ENCODE measurements around the gene USP30. TPM values are rescaled to one million over a fixed set of nuclear protein-coding genes. Genes with fewer than 3 reads are reported as not detected.
"Not testable (repeated sequence)": the region's sequence is repeated elsewhere in the genome, so short reads cannot be mapped to it uniquely, and the experiment has no call there.

USP30 gene
- total RNA-seq, result 6.8 and 7.3 TPM in 2 replicates

DNA sequence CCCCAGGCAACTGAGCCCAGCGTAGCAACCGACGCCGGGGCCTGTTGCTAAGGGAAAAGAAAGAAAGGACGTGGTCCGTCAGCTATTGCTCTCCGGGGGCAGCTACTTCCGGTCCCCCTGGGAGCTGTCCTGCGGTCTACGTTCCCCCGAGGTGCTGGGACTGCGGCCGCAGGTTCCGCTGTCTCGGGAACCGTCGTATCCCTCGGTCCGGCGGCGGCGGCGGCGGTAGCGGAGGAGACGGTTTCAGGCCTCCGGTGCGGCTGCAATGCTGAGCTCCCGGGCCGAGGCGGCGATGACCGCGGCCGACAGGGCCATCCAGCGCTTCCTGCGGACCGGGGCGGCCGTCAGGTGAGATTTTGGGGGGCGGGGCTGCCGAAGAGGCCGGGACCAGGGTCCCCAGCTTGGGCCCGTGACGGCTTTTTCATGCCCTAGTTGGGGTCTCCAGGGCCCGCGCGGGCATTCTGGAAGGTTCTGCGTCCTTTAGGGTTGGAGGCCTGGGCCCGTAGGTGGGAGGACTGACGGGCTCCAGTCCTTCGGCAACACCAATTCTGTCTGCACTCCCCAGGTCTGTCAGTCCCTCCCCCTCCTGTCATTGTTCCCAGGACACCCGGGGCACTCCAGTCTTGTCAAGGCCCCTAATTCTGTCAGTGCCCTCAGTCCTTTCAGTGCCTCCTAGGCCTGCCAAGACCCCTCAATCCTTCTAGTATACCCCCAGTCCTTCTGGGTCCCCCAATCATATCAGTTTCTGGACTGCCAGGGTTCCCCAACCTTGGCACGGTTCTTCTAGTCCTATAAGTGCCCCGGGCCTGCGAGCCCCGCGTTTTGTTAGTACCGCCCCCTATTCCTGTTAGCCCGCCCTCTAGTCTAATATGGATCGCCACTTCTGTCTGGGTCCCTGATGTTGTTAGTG is at the start of gene USP30:
USP30 (plus strand) TSS at position 163 of the 910 bp plus-strand sequence; CDS start at position 266, 103 bp downstream.
- Mint-ChIP-seq H3K27ac (peak within 1 kb of the TSS; percentile 98), H3K4me3 (ENCODE audit: low read depth) (peak within 1 kb of the TSS; percentile 96), H3K27me3 (ENCODE audit: low read depth) (no peaks in the 10 kb centered on the region), H3K9me3 (no peaks in the 10 kb centered on the region), H3K4me1 (ENCODE audit: low read depth) (peaks cover 11% of the 10 kb centered on the region), H3K36me3 (ENCODE audit: low read depth) (peaks cover 4% of the 10 kb centered on the region)
- intact Hi-C loops (cut with micrococcal nuclease), result loop anchor here (1.0 to 5.0 kb wide), 4 partner anchors 41 to 490 kb away; partner anchors contain the start of genes ALKBH2, CORO1C, ISCU and SART3
- peak; percentile 80 for DNase-seq (ENCODE audit: low spot score)

DNA sequence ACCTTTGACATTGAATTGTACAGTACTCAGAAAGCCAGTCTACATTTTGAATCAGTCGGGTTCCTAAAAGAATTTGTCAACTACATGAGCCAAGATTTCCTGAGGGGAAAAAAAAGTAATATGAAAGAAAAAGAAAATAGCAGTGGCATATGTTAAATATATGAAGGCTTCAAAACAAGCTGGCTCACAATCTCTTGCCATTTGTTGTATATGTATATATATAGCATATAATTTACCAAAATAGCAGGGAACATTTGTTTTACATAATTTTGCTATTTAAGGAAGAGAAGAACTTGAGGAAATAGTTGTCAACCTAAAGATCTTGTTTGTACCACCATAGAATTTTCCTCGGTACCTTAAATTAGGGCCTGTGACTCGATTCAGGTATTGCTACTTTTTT is 48.4 kb upstream of the USP30 start:
- Mint-ChIP-seq H3K4me1 (ENCODE audit: low read depth) (no peaks in the 10 kb centered on the region), H3K9me3 (no peaks in the 10 kb centered on the region), H3K4me3 (ENCODE audit: low read depth) (no peak overlapping the region), H3K27me3 (ENCODE audit: low read depth) (peaks cover 4% of the 10 kb centered on the region), H3K27ac (no peak overlapping the region), H3K36me3 (ENCODE audit: low read depth) (no peaks in the 10 kb centered on the region)
- intact Hi-C loops (cut with micrococcal nuclease), result no loop called here
- no peak for DNase-seq (ENCODE audit: low spot score)

GRCh38 chr12:109009766-109010165 is 42.6 kb upstream of the USP30 start:
- peaks cover 5% of the 10 kb centered on the region for H3K27me3 Mint-ChIP-seq (ENCODE audit: low read depth)
- no peaks in the 10 kb centered on the region for H3K4me1 Mint-ChIP-seq (ENCODE audit: low read depth)
- H3K4me3 Mint-ChIP-seq (ENCODE audit: low read depth), result no peak overlapping the region
- no peaks in the 10 kb centered on the region for H3K9me3 Mint-ChIP-seq
- no peaks in the 10 kb centered on the region for H3K36me3 Mint-ChIP-seq (ENCODE audit: low read depth)
- H3K27ac Mint-ChIP-seq, result no peak overlapping the region
- intact Hi-C loops (cut with micrococcal nuclease), result no loop called here
- DNase-seq (ENCODE audit: low spot score), result no peak

DNA sequence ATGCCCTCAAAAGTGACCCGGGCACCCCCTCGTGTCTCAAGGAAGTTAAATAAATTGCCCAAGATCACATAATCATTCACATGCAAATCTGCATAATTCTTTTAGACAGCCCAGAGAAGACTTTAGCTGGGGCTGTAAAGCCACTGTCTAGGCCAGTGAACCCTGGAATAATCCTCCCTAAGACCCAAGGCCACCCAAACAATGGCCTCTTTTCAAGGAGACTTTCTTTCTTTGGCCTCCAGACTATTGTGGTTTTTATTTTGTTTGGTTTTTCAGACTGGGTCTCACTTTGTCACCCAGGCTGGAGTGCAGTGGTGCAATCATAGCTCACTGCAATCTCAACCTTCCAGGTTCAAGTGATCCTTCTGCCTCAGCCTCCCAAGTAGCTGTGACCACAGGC is 42.1 kb upstream of the USP30 start:
- no peak for DNase-seq (ENCODE audit: low spot score)
- H3K9me3 Mint-ChIP-seq, result no peaks in the 10 kb centered on the region
- no peak overlapping the region for H3K4me3 Mint-ChIP-seq (ENCODE audit: low read depth)
- H3K27ac Mint-ChIP-seq, result no peak overlapping the region
- H3K36me3 Mint-ChIP-seq (ENCODE audit: low read depth), result no peaks in the 10 kb centered on the region
- no peaks in the 10 kb centered on the region for H3K4me1 Mint-ChIP-seq (ENCODE audit: low read depth)
- peaks cover 7% of the 10 kb centered on the region for H3K27me3 Mint-ChIP-seq (ENCODE audit: low read depth)
- intact Hi-C loops (cut with micrococcal nuclease), result no loop called here

GRCh38 chr12:109014984-109015765 is 37.2 kb upstream of the USP30 start:
- no peak overlapping the region for H3K27ac Mint-ChIP-seq
- H3K9me3 Mint-ChIP-seq, result no peaks in the 10 kb centered on the region
- H3K36me3 Mint-ChIP-seq (ENCODE audit: low read depth), result no peaks in the 10 kb centered on the region
- H3K4me1 Mint-ChIP-seq (ENCODE audit: low read depth), result no peaks in the 10 kb centered on the region
- H3K4me3 Mint-ChIP-seq (ENCODE audit: low read depth), result no peak overlapping the region
- peaks cover 10% of the 10 kb centered on the region for H3K27me3 Mint-ChIP-seq (ENCODE audit: low read depth)
- DNase-seq (ENCODE audit: low spot score), result no peak
- intact Hi-C loops (cut with micrococcal nuclease), result no loop called here

DNA sequence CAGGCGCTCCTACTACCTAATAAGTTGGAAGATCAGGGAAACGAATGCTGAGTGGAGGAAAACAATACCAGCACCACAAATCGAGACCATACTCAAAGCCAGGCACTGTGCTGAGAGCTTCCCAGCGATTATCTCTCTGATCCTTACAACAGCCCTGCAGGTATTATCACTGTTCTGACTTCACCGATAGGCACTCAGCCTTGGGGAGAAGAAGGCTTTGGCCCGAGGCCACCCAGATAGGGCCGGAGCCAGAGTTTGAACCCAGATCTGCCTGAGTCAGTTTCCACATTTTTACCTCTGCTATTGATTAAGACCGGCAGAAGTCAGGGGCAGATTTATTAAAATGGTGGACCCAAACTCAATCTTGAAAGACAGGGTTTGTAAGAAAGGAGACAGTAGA is 36.4 kb upstream of the USP30 start:
- Mint-ChIP-seq H3K9me3 (no peaks in the 10 kb centered on the region), H3K36me3 (ENCODE audit: low read depth) (no peaks in the 10 kb centered on the region), H3K27ac (no peak overlapping the region), H3K27me3 (ENCODE audit: low read depth) (peaks cover 16% of the 10 kb centered on the region), H3K4me1 (ENCODE audit: low read depth) (no peaks in the 10 kb centered on the region), H3K4me3 (ENCODE audit: low read depth) (no peak overlapping the region)
- intact Hi-C loops (cut with micrococcal nuclease), result no loop called here
- no peak for DNase-seq (ENCODE audit: low spot score)

- Mint-ChIP-seq H3K27ac (no peak overlapping the region), H3K4me1 (ENCODE audit: low read depth) (no peaks in the 10 kb centered on the region), H3K9me3 (no peaks in the 10 kb centered on the region), H3K27me3 (ENCODE audit: low read depth) (peaks cover 19% of the 10 kb centered on the region), H3K4me3 (ENCODE audit: low read depth) (no peak overlapping the region), H3K36me3 (ENCODE audit: low read depth) (no peaks in the 10 kb centered on the region)
- DNase-seq (ENCODE audit: low spot score), result no peak
- intact Hi-C loops (cut with micrococcal nuclease), result no loop called here
These were observed 35.4 kb upstream of the USP30 start for GRCh38 chr12:109016978-109017377.

GRCh38 chr12:109018296-109018695 is 34.1 kb upstream of the USP30 start:
- no peaks in the 10 kb centered on the region for H3K36me3 Mint-ChIP-seq (ENCODE audit: low read depth)
- H3K9me3 Mint-ChIP-seq, result no peaks in the 10 kb centered on the region
- intact Hi-C loops (cut with micrococcal nuclease), result no loop called here
- no peak overlapping the region for H3K27ac Mint-ChIP-seq
- no peak for DNase-seq (ENCODE audit: low spot score)
- H3K27me3 Mint-ChIP-seq (ENCODE audit: low read depth), result peaks cover 19% of the 10 kb centered on the region
- no peaks in the 10 kb centered on the region for H3K4me1 Mint-ChIP-seq (ENCODE audit: low read depth)
- H3K4me3 Mint-ChIP-seq (ENCODE audit: low read depth), result no peak overlapping the region

DNA sequence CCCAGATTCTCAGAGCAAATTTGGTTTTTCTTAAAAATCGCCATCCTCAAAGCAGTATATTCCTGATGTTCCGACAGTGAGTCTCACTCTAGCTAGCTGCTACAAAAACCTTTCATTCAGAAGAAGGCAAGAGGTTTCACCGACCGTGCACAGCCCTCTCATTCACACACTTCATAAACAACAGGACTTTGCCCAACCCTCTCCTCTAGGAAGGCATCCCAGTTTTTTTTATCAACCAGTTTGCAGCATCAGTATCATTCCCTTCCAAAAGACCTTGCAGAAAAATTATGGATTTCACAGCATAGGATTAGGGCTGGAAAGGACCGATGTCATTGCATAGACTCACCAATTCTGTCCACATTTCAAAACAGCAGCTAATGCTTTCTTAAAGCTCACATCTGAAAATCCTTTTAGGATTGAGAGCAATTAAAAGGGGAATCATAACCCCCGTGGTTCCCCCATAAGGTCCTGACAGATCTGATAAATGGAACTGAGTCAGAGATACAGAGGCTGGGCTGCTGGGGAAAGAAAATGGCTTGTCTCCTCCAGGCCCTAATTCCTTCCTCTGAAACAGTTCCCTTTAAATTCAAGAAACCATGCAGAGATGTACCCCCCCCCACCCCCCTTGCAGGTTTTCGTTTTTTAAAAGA is 32.1 kb upstream of the USP30 start:
- Mint-ChIP-seq H3K27ac (no peak overlapping the region), H3K4me3 (ENCODE audit: low read depth) (no peak overlapping the region), H3K9me3 (no peaks in the 10 kb centered on the region), H3K36me3 (ENCODE audit: low read depth) (no peaks in the 10 kb centered on the region), H3K4me1 (ENCODE audit: low read depth) (no peaks in the 10 kb centered on the region), H3K27me3 (ENCODE audit: low read depth) (peaks cover 17% of the 10 kb centered on the region)
- intact Hi-C loops (cut with micrococcal nuclease), result no loop called here
- DNase-seq (ENCODE audit: low spot score), result no peak

DNA sequence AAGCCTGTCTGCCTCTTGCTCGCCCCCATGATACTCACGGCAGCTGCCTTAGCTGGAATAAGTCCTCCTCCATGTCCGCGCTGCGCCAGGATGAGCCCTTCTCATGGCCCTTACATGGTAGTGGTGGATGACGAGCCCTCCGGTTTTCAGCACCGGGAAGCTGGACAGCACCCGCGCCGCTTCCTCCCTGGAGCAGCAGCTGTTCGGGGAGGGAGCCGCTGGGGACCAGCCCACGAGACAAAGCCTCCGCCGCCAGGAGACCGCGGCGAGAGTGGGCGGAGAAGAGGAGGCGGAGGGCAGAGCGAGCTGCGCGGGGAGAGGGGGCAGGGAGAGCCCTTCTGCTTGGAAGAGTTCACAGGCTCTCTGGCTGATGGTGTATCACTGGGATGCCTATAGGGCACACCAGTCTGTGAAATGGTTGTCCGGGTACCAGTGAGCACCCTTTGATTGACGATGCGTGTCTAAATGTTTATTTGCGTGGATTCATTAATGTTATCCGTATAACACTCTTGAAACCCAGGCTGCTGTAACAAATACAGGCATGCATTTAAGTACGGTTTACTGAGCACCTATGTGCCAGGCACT is 31.5 kb upstream of the USP30 start, which contains the start of gene SVOP:
SVOP (minus strand) TSS at position 273 of the 585 bp plus-strand sequence; CDS start at position 73, 200 bp downstream.
- intact Hi-C loops (cut with micrococcal nuclease), result no loop called here
- peaks cover 17% of the 10 kb centered on the region for H3K27me3 Mint-ChIP-seq (ENCODE audit: low read depth)
- H3K4me3 Mint-ChIP-seq (ENCODE audit: low read depth), result no peak within 1 kb of the TSS
- H3K36me3 Mint-ChIP-seq (ENCODE audit: low read depth), result no peaks in the 10 kb centered on the region
- no peaks in the 10 kb centered on the region for H3K9me3 Mint-ChIP-seq
- DNase-seq (ENCODE audit: low spot score), result peak; percentile 10
- no peak within 1 kb of the TSS for H3K27ac Mint-ChIP-seq
- H3K4me1 Mint-ChIP-seq (ENCODE audit: low read depth), result no peaks in the 10 kb centered on the region

- H3K4me1 Mint-ChIP-seq (ENCODE audit: low read depth), result no peaks in the 10 kb centered on the region
These were observed 24.6 kb upstream of the USP30 start for GRCh38 chr12:109027767-109028166.

DNA sequence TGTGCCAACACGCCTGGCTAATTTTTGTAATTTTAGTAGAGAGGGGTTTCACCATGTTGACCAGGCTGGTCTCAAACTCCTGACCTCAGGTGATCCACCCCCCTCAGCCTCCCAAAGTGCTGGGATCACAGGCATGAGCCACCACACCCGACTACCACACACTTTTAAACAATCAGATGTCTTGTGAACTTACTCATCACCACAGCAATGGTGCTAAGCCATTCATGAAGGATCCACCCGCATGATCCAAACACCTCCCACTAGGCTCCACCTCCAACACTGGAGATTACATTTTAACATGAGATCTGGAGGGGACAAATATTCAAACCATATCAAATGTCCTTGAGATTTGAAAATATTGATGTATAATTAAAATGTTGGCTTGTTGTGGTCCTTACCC is 23.8 kb upstream of the USP30 start:
- H3K9me3 Mint-ChIP-seq; H3K27ac Mint-ChIP-seq; H3K4me1 Mint-ChIP-seq (ENCODE audit: low read depth); DNase-seq (ENCODE audit: low spot score); H3K4me3 Mint-ChIP-seq (ENCODE audit: low read depth); H3K27me3 Mint-ChIP-seq (ENCODE audit: low read depth); intact Hi-C loops (cut with micrococcal nuclease); H3K36me3 Mint-ChIP-seq (ENCODE audit: low read depth): not testable (repeated sequence)

More at GRCh38 chr12:109027767-109028166, 24.6 kb upstream of the USP30 start:
- Mint-ChIP-seq H3K27ac (no peak overlapping the region), H3K4me3 (ENCODE audit: low read depth) (no peak overlapping the region), H3K9me3 (no peaks in the 10 kb centered on the region), H3K36me3 (ENCODE audit: low read depth) (no peaks in the 10 kb centered on the region), H3K27me3 (ENCODE audit: low read depth) (peaks cover 2% of the 10 kb centered on the region)
- no peak for DNase-seq (ENCODE audit: low spot score)
- intact Hi-C loops (cut with micrococcal nuclease), result no loop called here

Data from activated T-helper 2 cell treated with anti-CD3 and anti-CD28 coated beads, Interferon-gamma antibody, Interleukin-2, Interleukin-4, amounts not matched to agents 10 μg/mL and 5 μg/mL and 100 μg/mL, durations not matched to agents 14 hours and 24 hours and 36 hours (primary cell).